OCI-LY1 (cell line): Measurements from ENCODE around the gene AVPR2.

Experiments
- EZH2 ChIP-seq: fragments of 200-600 bp; sonication (generic), shearing (Covaris generic); IDR thresholded peaks from 2 replicates; pipeline ENCODE4 v1.8.0; 2017; ENCODE audit warnings: borderline replicate concordance, mixed run types, mild to moderate bottlenecking, antibody characterized with exemption, low read length, moderate library complexity, mixed read lengths
- TF ChIP-seq, protein P1 (sequence below): fragments of 200-600 bp; sonication (generic), shearing (Covaris generic); IDR thresholded peaks from 2 replicates; pipeline ENCODE4 v1.5.1; 2017; ENCODE audit warnings: mild to moderate bottlenecking, antibody characterized with exemption, low read length, moderate library complexity, mixed read lengths

- TF ChIP-seq, protein P1, sequence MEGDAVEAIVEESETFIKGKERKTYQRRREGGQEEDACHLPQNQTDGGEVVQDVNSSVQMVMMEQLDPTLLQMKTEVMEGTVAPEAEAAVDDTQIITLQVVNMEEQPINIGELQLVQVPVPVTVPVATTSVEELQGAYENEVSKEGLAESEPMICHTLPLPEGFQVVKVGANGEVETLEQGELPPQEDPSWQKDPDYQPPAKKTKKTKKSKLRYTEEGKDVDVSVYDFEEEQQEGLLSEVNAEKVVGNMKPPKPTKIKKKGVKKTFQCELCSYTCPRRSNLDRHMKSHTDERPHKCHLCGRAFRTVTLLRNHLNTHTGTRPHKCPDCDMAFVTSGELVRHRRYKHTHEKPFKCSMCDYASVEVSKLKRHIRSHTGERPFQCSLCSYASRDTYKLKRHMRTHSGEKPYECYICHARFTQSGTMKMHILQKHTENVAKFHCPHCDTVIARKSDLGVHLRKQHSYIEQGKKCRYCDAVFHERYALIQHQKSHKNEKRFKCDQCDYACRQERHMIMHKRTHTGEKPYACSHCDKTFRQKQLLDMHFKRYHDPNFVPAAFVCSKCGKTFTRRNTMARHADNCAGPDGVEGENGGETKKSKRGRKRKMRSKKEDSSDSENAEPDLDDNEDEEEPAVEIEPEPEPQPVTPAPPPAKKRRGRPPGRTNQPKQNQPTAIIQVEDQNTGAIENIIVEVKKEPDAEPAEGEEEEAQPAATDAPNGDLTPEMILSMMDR, result no peak
- no peak for TF ChIP-seq EZH2
Observed at GRCh38 chrX:153874366-153875125, 29.9 kb upstream of the AVPR2 start.
